C4-2B (cell line): Measurements from ENCODE around the gene TMPRSS9.

Experiments
- CTCF ChIP-seq: fragments of 450-650 bp; conservative IDR thresholded peaks from 2 replicates; pipeline ENCODE4 v1.5.1; 2017; ENCODE audit warnings: mild to moderate bottlenecking
- ZFX ChIP-seq: fragments of 450-650 bp; IDR thresholded peaks from 2 replicates; pipeline ENCODE4 v1.6.1; 2017

- no peak for TF ChIP-seq CTCF
- TF ChIP-seq ZFX = peak; percentile 94
These were observed 67.6 kb downstream of the TMPRSS9 start, which contains the start of gene TIMM13 for GRCh38 chr19:2427429-2428320.
